H1 (cell line): ENCODE measurements around the gene SLC5A10. TPM values are rescaled to one million over a fixed set of nuclear protein-coding genes. Genes with fewer than 3 reads are reported as not detected.

ENCODE experiments used
- CBX5 ChIP-seq: fragments of 300-800, 300-1000 bp; sonication (generic); IDR thresholded peaks from 2 replicates; pipeline ENCODE4 v1.7.1; 2016; ENCODE audit warnings: antibody characterized with exemption, low read length, low read depth
- CHD7 ChIP-seq: fragments of 300-600 bp; sonication (generic); IDR thresholded peaks from 2 replicates; pipeline ENCODE4 v1.7.1; 2012; ENCODE audit warnings: low read length, moderate library complexity, mild to moderate bottlenecking, inconsistent platforms; ENCODE audit not compliant: insufficient replicate concordance
- CREB1 ChIP-seq: IDR thresholded peaks from 2 replicates; pipeline ENCODE4 v1.6.1; 2012; ENCODE audit warnings: inconsistent platforms
- GABPA ChIP-seq: IDR thresholded peaks from 2 replicates; pipeline ENCODE4 v1.6.1; 2011; ENCODE audit warnings: mild to moderate bottlenecking, low read length, moderate library complexity, borderline replicate concordance; ENCODE audit not compliant: insufficient read depth
- KDM5A ChIP-seq: fragments of 200-600 bp; IDR thresholded peaks from 2 replicates; pipeline ENCODE4 v1.7.1; 2012; ENCODE audit warnings: mild to moderate bottlenecking, low read length, inconsistent platforms, mixed read lengths
- RFX5 ChIP-seq: IDR thresholded peaks from 2 replicates; pipeline ENCODE4 v1.6.1; 2011; ENCODE audit warnings: low read depth, low read length, improper control_type of control experiment, borderline replicate concordance
- USF2 ChIP-seq: IDR thresholded peaks from 2 replicates; pipeline ENCODE4 v1.6.1; 2011; ENCODE audit warnings: low read length, improper control_type of control experiment
- polyA plus RNA-seq, 7 experiments: library from polyadenylated mRNA; depleted of rRNA in 3 of 7; stranded (reverse) in 5 of 7; unstranded in 2 of 7; fragments of >200 nt in 5 of 7; fragments of 200-250 nt in 2 of 7; gene quantifications; 1 replicate in 5 of 7; 2 replicates in 1 of 7; 4 replicates in 1 of 7; pipeline versions ENCODE4 v1.2.1 to v1.2.3, GENCODE V29; 2011 to 2013; ENCODE audit warnings: missing spikeins in 2 of 7, mixed read lengths in 2 of 7
- total RNA-seq: library from RNA; stranded (reverse); fragmentation: NEBNext Ultra II Directional; extraction: Animal tissue kit (Norgen Biotek cat#: 25700); gene quantifications from 2 replicates; pipeline ENCODE4 v1.2.1, GENCODE V29; 2021
- TF ChIP-seq, protein P1 (sequence below): IDR thresholded peaks from 2 replicates; pipeline ENCODE4 v1.6.1; 2012; ENCODE audit warnings: inconsistent platforms

SLC5A10 gene
- total and polyA plus RNA-seq, 2 of the 8 experiments (the other 6 are each of a cell fraction or from before 2014, with no cell fraction given): 0.05 to 0.11 TPM

- TF ChIP-seq CHD7 (no peak), CBX5 (no peak), GABPA (no peak), USF2 (no peak), CREB1 (no peak), KDM5A (no peak), RFX5 (no peak)
- TF ChIP-seq, protein P1, sequence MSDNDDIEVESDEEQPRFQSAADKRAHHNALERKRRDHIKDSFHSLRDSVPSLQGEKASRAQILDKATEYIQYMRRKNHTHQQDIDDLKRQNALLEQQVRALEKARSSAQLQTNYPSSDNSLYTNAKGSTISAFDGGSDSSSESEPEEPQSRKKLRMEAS: no peak
Measured at GRCh38 chr17:19009970-19010369, 58.0 kb downstream of the SLC5A10 start (continued).
